22Rv1 (cell line): ENCODE measurements around the gene DCC.

ENCODE experiments used
- CTCF ChIP-seq: fragments of 450-650 bp; IDR thresholded peaks from 2 replicates; pipeline ENCODE4 v1.5.1; 2017; ENCODE audit warnings: mild to moderate bottlenecking
- ZFX ChIP-seq: fragments of 450-650 bp; IDR thresholded peaks from 2 replicates; pipeline ENCODE4 v1.6.1; 2017; ENCODE audit warnings: antibody characterized with exemption, borderline replicate concordance

GRCh38 chr18:52433797-52434196, 93.8 kb downstream of the DCC start:
- TF ChIP-seq CTCF (no peak), ZFX (no peak)
